H9 (cell line): ENCODE results near the gene PDZD4. TPM values are rescaled to one million over a fixed set of nuclear protein-coding genes. Genes with fewer than 3 reads are reported as not detected.

Experiments used
- DNase-seq: peaks from one replicate; pipeline ENCODE4 v3.0.0-alpha.2; 2017
- H2AFZ ChIP-seq: one replicate; pipeline ENCODE4 v1.6.1; 2013; ENCODE audit warnings: mild to moderate bottlenecking, low read length, control low read depth, moderate library complexity
- H2AK5ac ChIP-seq: 2 replicates; pipeline ENCODE4 v1.6.1; 2013; ENCODE audit warnings: low read length, control low read depth, mixed read lengths; ENCODE audit not compliant: insufficient read length
- H2BK120ac ChIP-seq: one replicate; pipeline ENCODE4 v1.6.1; 2013; ENCODE audit warnings: low read depth, mild to moderate bottlenecking, low read length, control low read depth, inconsistent platforms; ENCODE audit not compliant: poor library complexity, severe bottlenecking
- H2BK12ac ChIP-seq: 2 replicates; pipeline ENCODE4 v1.6.1; 2013; ENCODE audit warnings: low read length, control low read depth, mixed read lengths, low read depth; ENCODE audit not compliant: insufficient read length
- H2BK15ac ChIP-seq: 2 replicates; pipeline ENCODE4 v1.6.1; 2013; ENCODE audit warnings: low read depth, low read length, control low read depth
- H2BK20ac ChIP-seq: one replicate; pipeline ENCODE4 v1.6.1; 2013; ENCODE audit warnings: low read depth, mild to moderate bottlenecking, low read length, control low read depth, inconsistent platforms; ENCODE audit not compliant: poor library complexity, severe bottlenecking
- H2BK5ac ChIP-seq: 2 replicates; pipeline ENCODE4 v1.6.1; 2013; ENCODE audit warnings: low read length, control low read depth, mixed read lengths; ENCODE audit not compliant: insufficient read length
- H3K14ac ChIP-seq: 2 replicates; pipeline ENCODE4 v1.6.1; 2013; ENCODE audit warnings: low read length, control low read depth; ENCODE audit not compliant: insufficient read depth
- H3K18ac ChIP-seq: 2 replicates; pipeline ENCODE4 v1.6.1; 2013; ENCODE audit warnings: low read depth, mild to moderate bottlenecking, mixed read lengths, low read length, control low read depth; ENCODE audit not compliant: insufficient read length
- H3K23ac ChIP-seq: 2 replicates; pipeline ENCODE4 v1.6.1; 2013; ENCODE audit warnings: low read length, control low read depth, mixed read lengths, low read depth; ENCODE audit not compliant: insufficient read length
- H3K23me2 ChIP-seq: 2 replicates; pipeline ENCODE4 v1.6.1; 2013; ENCODE audit warnings: low read depth, mild to moderate bottlenecking, mixed read lengths, low read length, control low read depth; ENCODE audit not compliant: insufficient read length, poor library complexity, severe bottlenecking
- H3K27ac ChIP-seq: 2 replicates; pipeline ENCODE4 v1.5.1; 2013; ENCODE audit warnings: low read length, control low read depth, mixed read lengths, low read depth; ENCODE audit not compliant: insufficient read length
- H3K27me3 ChIP-seq: 2 replicates; pipeline ENCODE4 v1.6.1; 2013; ENCODE audit warnings: low read length, control low read depth, inconsistent platforms; ENCODE audit not compliant: insufficient read depth
- H3K4ac ChIP-seq: 2 replicates; pipeline ENCODE4 v1.6.1; 2013; ENCODE audit warnings: low read depth, mild to moderate bottlenecking, control low read depth, inconsistent platforms, low read length, moderate library complexity
- H3K4me1 ChIP-seq: 2 replicates; pipeline ENCODE4 v1.6.1; 2013; ENCODE audit warnings: low read length, control low read depth, inconsistent platforms; ENCODE audit not compliant: insufficient read depth
- H3K4me2 ChIP-seq: 2 replicates; pipeline ENCODE4 v1.6.1; 2013; ENCODE audit warnings: low read length, control low read depth, mixed read lengths; ENCODE audit not compliant: insufficient read length, insufficient read depth
- H3K56ac ChIP-seq: 2 replicates; pipeline ENCODE4 v1.6.1; 2013; ENCODE audit warnings: low read depth, mild to moderate bottlenecking, mixed read lengths, low read length, control low read depth; ENCODE audit not compliant: insufficient read length
- H3K79me1 ChIP-seq: 2 replicates; pipeline ENCODE4 v1.6.1; 2013; ENCODE audit warnings: low read depth, mild to moderate bottlenecking, moderate library complexity, low read length, control low read depth, inconsistent platforms; ENCODE audit not compliant: insufficient read depth, poor library complexity, severe bottlenecking
- H3K79me2 ChIP-seq: 2 replicates; pipeline ENCODE4 v1.6.1; 2013; ENCODE audit warnings: low read length, control low read depth, inconsistent platforms; ENCODE audit not compliant: insufficient read depth
- H3K9ac ChIP-seq: 2 replicates; pipeline ENCODE4 v1.6.1; 2013; ENCODE audit warnings: low read length, control low read depth, mixed read lengths; ENCODE audit not compliant: insufficient read length; ENCODE audit errors: extremely low read depth
- H3K9me3 ChIP-seq: one replicate; pipeline ENCODE4 v1.6.1; 2013; ENCODE audit warnings: low read depth, low read length, inconsistent platforms; ENCODE audit not compliant: control insufficient read depth
- H3T11ph ChIP-seq: one replicate; pipeline ENCODE4 v1.6.1; 2013; ENCODE audit warnings: mild to moderate bottlenecking, low read length, control low read depth, inconsistent platforms
- H4K20me1 ChIP-seq: one replicate; pipeline ENCODE4 v1.6.1; 2013; ENCODE audit not compliant: control insufficient read depth, insufficient read length, insufficient read depth
- H4K5ac ChIP-seq: 2 replicates; pipeline ENCODE4 v1.6.1; 2013; ENCODE audit warnings: low read depth, mild to moderate bottlenecking, mixed read lengths, low read length, control low read depth; ENCODE audit not compliant: insufficient read length
- H4K8ac ChIP-seq: replicated peaks from 2 replicates; pipeline ENCODE4 v1.6.1; 2013; ENCODE audit warnings: low read length, control low read depth, mixed read lengths, low read depth; ENCODE audit not compliant: insufficient read length
- H4K91ac ChIP-seq: 2 replicates; pipeline ENCODE4 v1.6.1; 2013; ENCODE audit warnings: low read depth, mild to moderate bottlenecking, moderate library complexity, mixed read lengths, low read length, control low read depth; ENCODE audit not compliant: insufficient read length
- H3K27ac Mint-ChIP-seq, 3 experiments: 2 replicates in 2 of 3; 3 replicates in 1 of 3; pipeline ENCODE4 v1.8.0; 2020 to 2021; ENCODE audit warnings: mixed read lengths in 3 of 3, mild to moderate bottlenecking in 1 of 3, moderate library complexity in 1 of 3
- H3K27me3 Mint-ChIP-seq: 2 replicates; pipeline ENCODE4 v1.8.0; 2021; ENCODE audit warnings: low read depth, mild to moderate bottlenecking, moderate library complexity, mixed read lengths
- H3K36me3 Mint-ChIP-seq, 3 experiments: 2 replicates in 2 of 3; 3 replicates in 1 of 3; pipeline ENCODE4 v1.8.0; 2020 to 2021; ENCODE audit warnings: low read depth in 3 of 3, mixed read lengths in 3 of 3; ENCODE audit not compliant: insufficient read depth in 1 of 3
- H3K4me1 Mint-ChIP-seq, 2 experiments: 2 replicates each; pipeline ENCODE4 v1.8.0; 2020; ENCODE audit warnings: mixed read lengths in 2 of 2
- H3K4me3 Mint-ChIP-seq, 2 experiments: 2 replicates in 1 of 2; 3 replicates in 1 of 2; pipeline ENCODE4 v1.8.0; 2020 to 2021; ENCODE audit warnings: mild to moderate bottlenecking in 2 of 2, mixed read lengths in 2 of 2, moderate library complexity in 1 of 2
- H3K9me3 Mint-ChIP-seq, 2 experiments: 2 replicates in 1 of 2; 3 replicates in 1 of 2; pipeline ENCODE4 v1.8.0; 2020; ENCODE audit warnings: mild to moderate bottlenecking in 2 of 2, mixed read lengths in 2 of 2, moderate library complexity in 1 of 2
- WGBS: extraction: QIAGEN DNeasy Blood & Tissue Kit; methylation state at CpG from one replicate; pipeline ENCODE4 v1.1.7; 2013; ENCODE audit warnings: missing lambda C conversion rate, low lambda C conversion rate, mixed read lengths; ENCODE audit not compliant: insufficient read length; ENCODE audit errors: extremely low coverage; 5-methylcytosine and 5-hydroxymethylcytosine counted together
- total RNA-seq: library from RNA; stranded (reverse); gene quantifications from 2 replicates; pipeline ENCODE4 v1.2.1, GENCODE V29; 2021
- TF ChIP-seq, protein P1 (sequence below): fragments of 200-600 bp; sonication (generic); conservative IDR thresholded peaks from 3 replicates; pipeline ENCODE4 v1.8.0; 2021; ENCODE audit warnings: antibody characterized with exemption, mild to moderate bottlenecking

The PDZD4 gene
- total RNA-seq, 1 experiment from 2014 or later, result 110 TPM

- no peak overlapping the region for H3K27ac Mint-ChIP-seq
Observed at GRCh38 chrX:153867671-153868070, 37.3 kb upstream of the PDZD4 start.

More at GRCh38 chrX:153867671-153868070, 37.3 kb upstream of the PDZD4 start:
- no peak overlapping the region for H2BK5ac ChIP-seq
- H3K14ac ChIP-seq, result no peak overlapping the region
- Mint-ChIP-seq H3K27me3 (no peaks in the 10 kb centered on the region; the same call in none of the 2 replicates), H3K36me3 (peaks cover 13 to 41% (median 17%) of the 10 kb centered on the region in 3 experiments), H3K4me1 (peaks cover 6 to 26% of the 10 kb centered on the region in 2 experiments; a peak in 3 of 4 replicates), H3K9me3 (peaks cover 63 to 87% of the 10 kb centered on the region in 2 experiments), H3K4me3 (no peak overlapping the region)
- no peak overlapping the region for H2BK20ac ChIP-seq
- no peaks in the 10 kb centered on the region for H3K79me2 ChIP-seq
- H3K4me1 ChIP-seq, result no peaks in the 10 kb centered on the region
- H4K8ac ChIP-seq, result no peak overlapping the region
- no peaks in the 10 kb centered on the region for H3K27me3 ChIP-seq
- H2BK12ac ChIP-seq, result no peak overlapping the region
- no peak overlapping the region for H3K23ac ChIP-seq
- no peak overlapping the region for H2BK15ac ChIP-seq
- no peak overlapping the region for H3K18ac ChIP-seq
- H4K91ac ChIP-seq, result no peak overlapping the region
- no peaks in the 10 kb centered on the region for H4K20me1 ChIP-seq
- no peak overlapping the region for H4K5ac ChIP-seq
- no peak overlapping the region for H2BK120ac ChIP-seq
- H3T11ph ChIP-seq, result no peak overlapping the region
- TF ChIP-seq, protein P1, sequence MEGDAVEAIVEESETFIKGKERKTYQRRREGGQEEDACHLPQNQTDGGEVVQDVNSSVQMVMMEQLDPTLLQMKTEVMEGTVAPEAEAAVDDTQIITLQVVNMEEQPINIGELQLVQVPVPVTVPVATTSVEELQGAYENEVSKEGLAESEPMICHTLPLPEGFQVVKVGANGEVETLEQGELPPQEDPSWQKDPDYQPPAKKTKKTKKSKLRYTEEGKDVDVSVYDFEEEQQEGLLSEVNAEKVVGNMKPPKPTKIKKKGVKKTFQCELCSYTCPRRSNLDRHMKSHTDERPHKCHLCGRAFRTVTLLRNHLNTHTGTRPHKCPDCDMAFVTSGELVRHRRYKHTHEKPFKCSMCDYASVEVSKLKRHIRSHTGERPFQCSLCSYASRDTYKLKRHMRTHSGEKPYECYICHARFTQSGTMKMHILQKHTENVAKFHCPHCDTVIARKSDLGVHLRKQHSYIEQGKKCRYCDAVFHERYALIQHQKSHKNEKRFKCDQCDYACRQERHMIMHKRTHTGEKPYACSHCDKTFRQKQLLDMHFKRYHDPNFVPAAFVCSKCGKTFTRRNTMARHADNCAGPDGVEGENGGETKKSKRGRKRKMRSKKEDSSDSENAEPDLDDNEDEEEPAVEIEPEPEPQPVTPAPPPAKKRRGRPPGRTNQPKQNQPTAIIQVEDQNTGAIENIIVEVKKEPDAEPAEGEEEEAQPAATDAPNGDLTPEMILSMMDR, result no peak
- H3K27ac ChIP-seq, result no peak overlapping the region
- no peak overlapping the region for H3K56ac ChIP-seq
- peaks cover 12% of the 10 kb centered on the region for H3K9me3 ChIP-seq
- H3K23me2 ChIP-seq, result no peaks in the 10 kb centered on the region
- H3K4ac ChIP-seq, result no peak overlapping the region
- no peak overlapping the region for H3K9ac ChIP-seq
- no peak overlapping the region for H3K4me2 ChIP-seq
- no CpG with 5 or more reads among the region's 13 CpGs for WGBS
- DNase-seq, result no peak
- no peak overlapping the region for H2AK5ac ChIP-seq
- H2AFZ ChIP-seq, result no peak overlapping the region
- H3K79me1 ChIP-seq, result no peaks in the 10 kb centered on the region
